ENCODE data around the gene DLG1. TPM values are rescaled to one million over a fixed set of nuclear protein-coding genes. Genes with fewer than 3 reads are reported as not detected.

The DLG1 gene
- total and polyA plus RNA-seq, 9 of the 15 experiments (the other 6 are each of a cell fraction or from before 2014, with no cell fraction given): 9.4 to 63.5 (median 43.6) TPM

DNA sequence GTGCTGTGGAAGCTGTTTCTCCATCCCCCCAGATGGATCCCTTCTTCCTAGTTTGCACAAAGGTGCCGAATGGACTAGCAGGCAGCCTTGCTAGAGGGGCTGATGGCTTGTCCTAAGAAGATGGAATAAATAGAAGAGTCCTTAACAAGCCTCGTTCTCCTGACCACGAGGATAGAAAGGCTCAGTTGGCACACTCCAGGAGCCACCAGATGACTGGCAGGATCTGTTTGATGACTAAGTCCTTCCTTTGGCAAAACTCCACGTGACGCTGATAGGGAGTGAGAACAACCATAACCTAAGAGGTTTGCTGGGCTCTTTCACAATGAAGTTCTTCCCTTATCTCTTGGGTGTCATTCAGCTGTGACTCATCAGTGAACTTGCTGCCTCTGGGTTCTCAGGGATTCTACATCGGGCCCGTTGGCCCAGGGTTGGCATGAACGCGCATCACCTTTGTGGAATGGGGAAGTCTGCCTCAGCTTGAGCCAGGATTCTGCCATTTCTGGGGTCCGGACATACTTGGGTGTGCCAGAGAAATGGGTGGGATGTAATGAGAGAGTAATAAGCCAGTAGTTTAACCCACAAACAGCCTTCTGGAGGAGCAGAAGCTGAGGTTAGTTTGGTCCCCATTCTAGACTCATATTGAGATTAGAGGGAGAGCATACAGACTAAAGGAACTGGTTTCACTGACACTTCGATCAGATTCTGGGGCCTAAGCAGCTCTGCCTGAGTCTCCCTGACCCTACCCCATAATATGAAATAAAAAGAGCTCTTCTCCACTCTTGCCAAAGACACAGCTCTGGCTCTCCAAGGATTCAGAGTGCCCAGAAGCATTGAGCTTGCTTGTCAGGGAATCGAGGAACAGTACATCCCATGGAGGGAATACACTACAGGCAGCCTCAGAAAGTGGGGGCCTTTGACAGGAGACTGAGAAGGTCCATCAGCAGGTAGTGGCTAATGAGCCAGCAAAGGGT, 266.8 kb downstream of the DLG1 start (continued):
- peak; percentile 58 for TF ChIP-seq MYC (IDR thresholded peaks at IDR 0.05; ENCODE audit: low read depth, low read length)
- TF ChIP-seq MYC (CRISPR knock-in tag; IDR thresholded peaks at IDR 0.05; ENCODE audit: borderline replicate concordance, low read depth): no peak
- TF ChIP-seq OTX1 (CRISPR knock-in tag; IDR thresholded peaks at IDR 0.05): no peak
- TF ChIP-seq MTA2 (IDR thresholded peaks at IDR 0.05; ENCODE audit: low read depth): peak; percentile 58; the same call in 1 of the 2 replicates
- no peak for TF ChIP-seq RFX1 (IDR thresholded peaks at IDR 0.05)
- TF ChIP-seq SMAD3 (CRISPR knock-in tag; conservative IDR thresholded peaks at IDR 0.05): no peak
- no peak for TF ChIP-seq ZNF124 (CRISPR knock-in tag; IDR thresholded peaks at IDR 0.05)
- TF ChIP-seq ELF1 (tag; IDR thresholded peaks at IDR 0.05): peak; percentile 51; the same call in 1 of the 2 replicates
- TF ChIP-seq TEAD1 (CRISPR knock-in tag; IDR thresholded peaks at IDR 0.05): 0 out of 4 replicates have a peak, but pooled peaks of 1 of the 2 experiments have one; percentile 40
- TF ChIP-seq, protein P1, sequence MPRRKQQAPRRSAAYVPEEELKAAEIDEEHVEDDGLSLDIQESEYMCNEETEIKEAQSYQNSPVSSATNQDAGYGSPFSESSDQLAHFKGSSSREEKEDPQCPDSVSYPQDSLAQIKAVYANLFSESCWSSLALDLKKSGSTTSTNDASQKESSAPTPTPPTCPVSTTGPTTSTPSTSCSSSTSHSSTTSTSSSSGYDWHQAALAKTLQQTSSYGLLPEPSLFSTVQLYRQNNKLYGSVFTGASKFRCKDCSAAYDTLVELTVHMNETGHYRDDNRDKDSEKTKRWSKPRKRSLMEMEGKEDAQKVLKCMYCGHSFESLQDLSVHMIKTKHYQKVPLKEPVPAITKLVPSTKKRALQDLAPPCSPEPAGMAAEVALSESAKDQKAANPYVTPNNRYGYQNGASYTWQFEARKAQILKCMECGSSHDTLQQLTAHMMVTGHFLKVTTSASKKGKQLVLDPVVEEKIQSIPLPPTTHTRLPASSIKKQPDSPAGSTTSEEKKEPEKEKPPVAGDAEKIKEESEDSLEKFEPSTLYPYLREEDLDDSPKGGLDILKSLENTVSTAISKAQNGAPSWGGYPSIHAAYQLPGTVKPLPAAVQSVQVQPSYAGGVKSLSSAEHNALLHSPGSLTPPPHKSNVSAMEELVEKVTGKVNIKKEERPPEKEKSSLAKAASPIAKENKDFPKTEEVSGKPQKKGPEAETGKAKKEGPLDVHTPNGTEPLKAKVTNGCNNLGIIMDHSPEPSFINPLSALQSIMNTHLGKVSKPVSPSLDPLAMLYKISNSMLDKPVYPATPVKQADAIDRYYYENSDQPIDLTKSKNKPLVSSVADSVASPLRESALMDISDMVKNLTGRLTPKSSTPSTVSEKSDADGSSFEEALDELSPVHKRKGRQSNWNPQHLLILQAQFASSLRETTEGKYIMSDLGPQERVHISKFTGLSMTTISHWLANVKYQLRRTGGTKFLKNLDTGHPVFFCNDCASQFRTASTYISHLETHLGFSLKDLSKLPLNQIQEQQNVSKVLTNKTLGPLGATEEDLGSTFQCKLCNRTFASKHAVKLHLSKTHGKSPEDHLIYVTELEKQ (CRISPR knock-in tag; IDR thresholded peaks at IDR 0.05): no peak
- TF ChIP-seq MED1 (CRISPR knock-in tag; IDR thresholded peaks at IDR 0.05; ENCODE audit: borderline replicate concordance): no peak
- TF ChIP-seq, protein P2, sequence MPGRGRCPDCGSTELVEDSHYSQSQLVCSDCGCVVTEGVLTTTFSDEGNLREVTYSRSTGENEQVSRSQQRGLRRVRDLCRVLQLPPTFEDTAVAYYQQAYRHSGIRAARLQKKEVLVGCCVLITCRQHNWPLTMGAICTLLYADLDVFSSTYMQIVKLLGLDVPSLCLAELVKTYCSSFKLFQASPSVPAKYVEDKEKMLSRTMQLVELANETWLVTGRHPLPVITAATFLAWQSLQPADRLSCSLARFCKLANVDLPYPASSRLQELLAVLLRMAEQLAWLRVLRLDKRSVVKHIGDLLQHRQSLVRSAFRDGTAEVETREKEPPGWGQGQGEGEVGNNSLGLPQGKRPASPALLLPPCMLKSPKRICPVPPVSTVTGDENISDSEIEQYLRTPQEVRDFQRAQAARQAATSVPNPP (IDR thresholded peaks at IDR 0.05; ENCODE audit: borderline replicate concordance, insufficient read depth, insufficient read length): no peak
- TF ChIP-seq RBM39 (optimal IDR thresholded peaks at IDR 0.05; ENCODE audit: low read depth, low read length): no peak
- no peak for TF ChIP-seq MYBL2 (IDR thresholded peaks at IDR 0.05; ENCODE audit: low read depth)
- no peak for TF ChIP-seq MYBL2 (CRISPR knock-in tag; IDR thresholded peaks at IDR 0.05; ENCODE audit: borderline replicate concordance)
- no peak for TF ChIP-seq ZNF584 (CRISPR knock-in tag; IDR thresholded peaks at IDR 0.05; ENCODE audit: low read depth)
- no peak for TF ChIP-seq SMARCA5 (IDR thresholded peaks at IDR 0.05)
- TF ChIP-seq SMARCB1 (IDR thresholded peaks at IDR 0.05; ENCODE audit: insufficient read length, low read depth): no peak
- TF ChIP-seq ZNF445 (CRISPR knock-in tag; IDR thresholded peaks at IDR 0.05; ENCODE audit: low read depth): no peak
- TF ChIP-seq GABPA (tag; conservative IDR thresholded peaks at IDR 0.05; ENCODE audit: low read depth): no peak
- peak in 1 of 3 experiments; percentile 46 for TF ChIP-seq YY1 (IDR thresholded peaks at IDR 0.05; ENCODE audit: borderline replicate concordance in 1 of 3, control insufficient read depth in 1 of 3, extremely low read depth in 1 of 3, insufficient read depth in 3 of 3, insufficient read length in 1 of 3, insufficient replicate concordance in 2 of 3, low read depth in 1 of 3, low read length in 2 of 3)
- no peak for TF ChIP-seq RFX5 (IDR thresholded peaks at IDR 0.05; ENCODE audit: low read depth, low read length)
- TF ChIP-seq RFX7 (CRISPR knock-in tag; IDR thresholded peaks at IDR 0.05): no peak
- no peak for TF ChIP-seq ZNF778 (CRISPR knock-in tag; IDR thresholded peaks at IDR 0.05)
